Neural progenitor cell (in vitro differentiated cells): ENCODE data around the gene RADIL.

Experiments
- EZH2 ChIP-seq: fragments of 200-600 bp; sonication (generic); IDR thresholded peaks from 2 replicates; pipeline ENCODE4 v1.6.1; 2017; ENCODE audit warnings: antibody characterized with exemption, mild to moderate bottlenecking, moderate library complexity
- TF ChIP-seq, protein P1 (sequence below): fragments of 200-600 bp; sonication (generic); IDR thresholded peaks from 2 replicates; pipeline ENCODE4 v1.5.1; 2017; ENCODE audit warnings: antibody characterized with exemption, mild to moderate bottlenecking

GRCh38 chr7:4768597-4769569 lies 114.6 kb downstream of the RADIL start:
- TF ChIP-seq, protein P1, sequence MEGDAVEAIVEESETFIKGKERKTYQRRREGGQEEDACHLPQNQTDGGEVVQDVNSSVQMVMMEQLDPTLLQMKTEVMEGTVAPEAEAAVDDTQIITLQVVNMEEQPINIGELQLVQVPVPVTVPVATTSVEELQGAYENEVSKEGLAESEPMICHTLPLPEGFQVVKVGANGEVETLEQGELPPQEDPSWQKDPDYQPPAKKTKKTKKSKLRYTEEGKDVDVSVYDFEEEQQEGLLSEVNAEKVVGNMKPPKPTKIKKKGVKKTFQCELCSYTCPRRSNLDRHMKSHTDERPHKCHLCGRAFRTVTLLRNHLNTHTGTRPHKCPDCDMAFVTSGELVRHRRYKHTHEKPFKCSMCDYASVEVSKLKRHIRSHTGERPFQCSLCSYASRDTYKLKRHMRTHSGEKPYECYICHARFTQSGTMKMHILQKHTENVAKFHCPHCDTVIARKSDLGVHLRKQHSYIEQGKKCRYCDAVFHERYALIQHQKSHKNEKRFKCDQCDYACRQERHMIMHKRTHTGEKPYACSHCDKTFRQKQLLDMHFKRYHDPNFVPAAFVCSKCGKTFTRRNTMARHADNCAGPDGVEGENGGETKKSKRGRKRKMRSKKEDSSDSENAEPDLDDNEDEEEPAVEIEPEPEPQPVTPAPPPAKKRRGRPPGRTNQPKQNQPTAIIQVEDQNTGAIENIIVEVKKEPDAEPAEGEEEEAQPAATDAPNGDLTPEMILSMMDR, result no peak
- TF ChIP-seq EZH2, result no peak
